HEK293 (cell line): ENCODE measurements around the gene SUCO.

Source experiments
- GFI1B ChIP-seq: fragments of 450-650 bp; formaldehyde crosslinking; IDR thresholded peaks from 2 replicates; pipeline ENCODE4 v1.5.1; 2016; ENCODE audit warnings: missing biosample characterization, missing genetic modification characterization
- SP2 ChIP-seq: fragments of 450-650 bp; formaldehyde crosslinking; IDR thresholded peaks from 2 replicates; pipeline ENCODE4 v1.5.1; 2016; ENCODE audit warnings: missing biosample characterization, missing genetic modification characterization
- TF ChIP-seq, protein P1 (sequence below): fragments of 450-650 bp; formaldehyde crosslinking; IDR thresholded peaks from 2 replicates; pipeline ENCODE4 v1.5.1; 2016; ENCODE audit warnings: missing biosample characterization, missing genetic modification characterization

DNA sequence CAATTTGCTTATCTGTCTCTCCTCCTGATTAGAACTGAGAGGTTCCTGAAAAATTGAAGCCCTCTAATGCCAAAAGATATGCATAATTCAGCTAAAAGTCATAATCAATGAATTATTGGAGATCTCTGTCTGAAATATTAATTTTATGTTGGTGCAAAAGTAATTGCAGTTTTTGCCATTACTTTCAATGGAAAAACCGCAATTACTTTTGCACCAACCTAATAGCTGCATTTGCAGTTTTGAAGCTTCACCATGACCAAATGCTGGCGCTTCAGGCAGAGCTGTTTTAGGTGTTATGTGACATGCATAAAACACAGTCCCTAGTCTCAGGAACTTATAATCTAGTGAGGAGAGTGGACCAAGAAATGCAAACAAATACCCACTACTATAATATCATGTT lies 96.2 kb downstream of the SUCO start:
- TF ChIP-seq, protein P1, sequence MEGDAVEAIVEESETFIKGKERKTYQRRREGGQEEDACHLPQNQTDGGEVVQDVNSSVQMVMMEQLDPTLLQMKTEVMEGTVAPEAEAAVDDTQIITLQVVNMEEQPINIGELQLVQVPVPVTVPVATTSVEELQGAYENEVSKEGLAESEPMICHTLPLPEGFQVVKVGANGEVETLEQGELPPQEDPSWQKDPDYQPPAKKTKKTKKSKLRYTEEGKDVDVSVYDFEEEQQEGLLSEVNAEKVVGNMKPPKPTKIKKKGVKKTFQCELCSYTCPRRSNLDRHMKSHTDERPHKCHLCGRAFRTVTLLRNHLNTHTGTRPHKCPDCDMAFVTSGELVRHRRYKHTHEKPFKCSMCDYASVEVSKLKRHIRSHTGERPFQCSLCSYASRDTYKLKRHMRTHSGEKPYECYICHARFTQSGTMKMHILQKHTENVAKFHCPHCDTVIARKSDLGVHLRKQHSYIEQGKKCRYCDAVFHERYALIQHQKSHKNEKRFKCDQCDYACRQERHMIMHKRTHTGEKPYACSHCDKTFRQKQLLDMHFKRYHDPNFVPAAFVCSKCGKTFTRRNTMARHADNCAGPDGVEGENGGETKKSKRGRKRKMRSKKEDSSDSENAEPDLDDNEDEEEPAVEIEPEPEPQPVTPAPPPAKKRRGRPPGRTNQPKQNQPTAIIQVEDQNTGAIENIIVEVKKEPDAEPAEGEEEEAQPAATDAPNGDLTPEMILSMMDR (tag by site-specific recombination): no peak
- no peak for TF ChIP-seq SP2 (tag by site-specific recombination)
- no peak for TF ChIP-seq GFI1B
